HG03103 (cell line): ENCODE results near the gene PTGDS.

Experiments
- ATAC-seq: cut with Tn5 transposase; IDR thresholded peaks from one replicate; pipeline ENCODE4 v1.9.1; 2021; ENCODE audit warnings: low read depth; ENCODE audit not compliant: unreplicated experiment

PTGDS gene

GRCh38 chr9:136957461-136957860 lies 19.8 kb upstream of the PTGDS start:
- ATAC-seq = no peak

- ATAC-seq = no peak
Measured at GRCh38 chr9:136957901-136958300, 19.4 kb upstream of the PTGDS start.

GRCh38 chr9:136958473-136958872 lies 18.8 kb upstream of the PTGDS start:
- no peak for ATAC-seq

- ATAC-seq = no peak
Measured at GRCh38 chr9:136958898-136959850, 18.1 kb upstream of the PTGDS start.

- no peak for ATAC-seq
Measured at GRCh38 chr9:136960212-136960937, 16.9 kb upstream of the PTGDS start.

GRCh38 chr9:136960938-136961275 lies 16.4 kb upstream of the PTGDS start:
- ATAC-seq = no peak

- ATAC-seq = no peak
Measured at GRCh38 chr9:136961279-136962065, 15.8 kb upstream of the PTGDS start.

- ATAC-seq = no peak
Measured at GRCh38 chr9:136962163-136962562, 15.1 kb upstream of the PTGDS start.

- ATAC-seq = no peak
Measured at GRCh38 chr9:136962701-136963248, 14.5 kb upstream of the PTGDS start.

- ATAC-seq = no peak
Measured at GRCh38 chr9:136963341-136963740, 14.0 kb upstream of the PTGDS start.

GRCh38 chr9:136963751-136964150 lies 13.6 kb upstream of the PTGDS start:
- ATAC-seq = no peak

- ATAC-seq = no peak
Measured at GRCh38 chr9:136964171-136964689, 13.1 kb upstream of the PTGDS start.

- ATAC-seq = no peak
Measured at GRCh38 chr9:136964833-136965422, 12.4 kb upstream of the PTGDS start.

- no peak for ATAC-seq
Measured at GRCh38 chr9:136965771-136966484, 11.4 kb upstream of the PTGDS start.

GRCh38 chr9:136968333-136969127 lies 8.8 kb upstream of the PTGDS start:
- ATAC-seq = no peak

GRCh38 chr9:136969150-136969549 lies 8.2 kb upstream of the PTGDS start:
- no peak for ATAC-seq

- ATAC-seq = no peak
Measured at GRCh38 chr9:136969774-136970173, 7.5 kb upstream of the PTGDS start.

- no peak for ATAC-seq
Measured at GRCh38 chr9:136970361-136970760, 6.9 kb upstream of the PTGDS start.

GRCh38 chr9:136971746-136972145 lies 5.6 kb upstream of the PTGDS start:
- ATAC-seq = no peak
